ENCODE measurements around the gene MGLL. TPM values are rescaled to one million over a fixed set of nuclear protein-coding genes. Genes with fewer than 3 reads are reported as not detected.

Gene MGLL
- total and polyA plus RNA-seq, 8 donors = 3.3 to 11.4 (median 6.6) TPM

DNA sequence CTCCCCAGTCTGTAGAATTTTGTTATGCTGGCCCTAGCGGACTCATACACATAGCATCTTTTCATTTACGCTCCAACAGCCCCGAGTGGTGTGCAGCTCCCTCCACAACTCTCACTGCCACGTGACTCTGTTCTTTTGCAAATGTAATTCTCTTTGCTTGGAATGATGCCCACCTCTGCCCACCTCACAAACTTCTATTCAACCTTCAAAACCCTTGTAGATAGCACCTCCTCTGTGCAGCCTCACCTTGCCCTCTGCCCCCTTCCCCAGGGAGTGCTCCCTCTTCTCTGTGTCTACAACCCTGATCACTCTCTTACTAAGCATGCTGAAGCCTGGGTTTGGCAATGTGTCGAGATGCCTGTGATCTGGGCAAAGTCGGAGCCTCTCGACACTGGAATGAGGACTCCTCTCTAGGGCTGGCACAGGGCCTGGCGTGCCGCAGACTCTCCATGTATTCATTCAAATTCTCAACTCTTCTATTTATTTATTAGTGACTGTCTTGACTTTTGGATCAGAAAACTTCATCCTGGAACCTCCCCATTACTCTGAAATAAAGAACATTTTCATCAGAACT is 73.5 kb downstream of the MGLL start:
- FAIRE-seq = no peak
- intact Hi-C loops (cut with DNase I) = no loop called here
- 91 to 96% methylated on average over 9 of the region's 9 CpGs for WGBS, 2 donors
- H3K9me3 ChIP-seq = no peaks in the 10 kb centered on the region
- H3K27me3 ChIP-seq = no peaks in the 10 kb centered on the region
- TF ChIP-seq, protein P1, sequence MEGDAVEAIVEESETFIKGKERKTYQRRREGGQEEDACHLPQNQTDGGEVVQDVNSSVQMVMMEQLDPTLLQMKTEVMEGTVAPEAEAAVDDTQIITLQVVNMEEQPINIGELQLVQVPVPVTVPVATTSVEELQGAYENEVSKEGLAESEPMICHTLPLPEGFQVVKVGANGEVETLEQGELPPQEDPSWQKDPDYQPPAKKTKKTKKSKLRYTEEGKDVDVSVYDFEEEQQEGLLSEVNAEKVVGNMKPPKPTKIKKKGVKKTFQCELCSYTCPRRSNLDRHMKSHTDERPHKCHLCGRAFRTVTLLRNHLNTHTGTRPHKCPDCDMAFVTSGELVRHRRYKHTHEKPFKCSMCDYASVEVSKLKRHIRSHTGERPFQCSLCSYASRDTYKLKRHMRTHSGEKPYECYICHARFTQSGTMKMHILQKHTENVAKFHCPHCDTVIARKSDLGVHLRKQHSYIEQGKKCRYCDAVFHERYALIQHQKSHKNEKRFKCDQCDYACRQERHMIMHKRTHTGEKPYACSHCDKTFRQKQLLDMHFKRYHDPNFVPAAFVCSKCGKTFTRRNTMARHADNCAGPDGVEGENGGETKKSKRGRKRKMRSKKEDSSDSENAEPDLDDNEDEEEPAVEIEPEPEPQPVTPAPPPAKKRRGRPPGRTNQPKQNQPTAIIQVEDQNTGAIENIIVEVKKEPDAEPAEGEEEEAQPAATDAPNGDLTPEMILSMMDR (IDR thresholded peaks at IDR 0.05) = no peak
- H3K27ac ChIP-seq = no peak overlapping the region
- no peak overlapping the region for H3K4me3 ChIP-seq
- no peak for ATAC-seq
- no peaks in the 10 kb centered on the region for H3K36me3 ChIP-seq
- peaks cover 0 to 11% (median 8%) of the 10 kb centered on the region in 3 donors for H3K4me1 ChIP-seq
- DNase-seq = no peak

DNA sequence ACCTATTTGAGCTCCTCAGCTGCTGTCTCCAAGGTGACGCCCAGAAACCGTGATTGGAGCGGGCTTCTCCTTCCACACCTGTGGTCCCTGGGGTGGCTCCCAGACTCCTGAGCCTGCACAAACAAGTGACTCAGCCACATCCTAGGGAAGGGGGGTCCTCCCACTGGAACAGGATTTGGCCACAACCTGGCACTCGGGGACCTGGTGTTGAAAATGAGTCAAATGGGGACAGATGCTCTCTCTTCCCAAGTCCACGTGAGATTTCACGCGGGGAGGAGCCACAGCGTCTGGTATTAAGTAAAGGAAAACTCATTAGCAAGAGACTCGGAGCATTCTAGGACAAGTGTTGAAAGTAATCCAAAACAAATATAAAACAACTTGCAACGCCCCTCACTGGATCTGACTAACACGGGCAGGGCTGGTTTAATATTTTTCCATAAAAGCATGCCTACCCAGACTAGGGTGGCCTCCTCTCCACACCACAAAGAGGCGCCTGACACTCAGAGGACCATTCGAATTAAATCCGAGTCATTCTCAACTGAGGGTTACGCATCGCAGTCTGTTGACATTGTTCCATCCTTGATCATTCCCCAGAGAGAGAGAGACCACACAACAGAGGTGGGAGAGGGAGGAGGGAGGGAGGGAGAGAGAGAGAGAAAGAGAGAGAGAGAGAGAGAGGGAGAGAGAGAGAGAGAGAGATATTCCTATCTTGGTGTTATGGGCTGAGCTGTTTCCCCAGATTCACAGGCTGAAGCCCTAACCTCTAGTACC is 74.4 kb downstream of the MGLL start:
- ATAC-seq (peak; percentile 80 to 87 (median 84)), FAIRE-seq (no peak), DNase-seq (peak in 5 of 6 donors; percentile 62 to 92 (median 75))
- Histone ChIP-seq H3K9me3 (no peaks in the 10 kb centered on the region), H3K4me1 (peaks cover 0 to 11% (median 8%) of the 10 kb centered on the region in 3 donors), H3K4me3 (no peak overlapping the region), H3K27ac (peak overlapping the region in 1 of 4 donors; percentile 33), H3K27me3 (no peaks in the 10 kb centered on the region), H3K36me3 (no peaks in the 10 kb centered on the region)
- 22 to 25% methylated on average over 16 of the region's 16 CpGs for WGBS, 2 donors
- TF ChIP-seq, protein P1 (IDR thresholded peaks at IDR 0.05) = no peak
- intact Hi-C loops (cut with DNase I) = no loop called here

DNA sequence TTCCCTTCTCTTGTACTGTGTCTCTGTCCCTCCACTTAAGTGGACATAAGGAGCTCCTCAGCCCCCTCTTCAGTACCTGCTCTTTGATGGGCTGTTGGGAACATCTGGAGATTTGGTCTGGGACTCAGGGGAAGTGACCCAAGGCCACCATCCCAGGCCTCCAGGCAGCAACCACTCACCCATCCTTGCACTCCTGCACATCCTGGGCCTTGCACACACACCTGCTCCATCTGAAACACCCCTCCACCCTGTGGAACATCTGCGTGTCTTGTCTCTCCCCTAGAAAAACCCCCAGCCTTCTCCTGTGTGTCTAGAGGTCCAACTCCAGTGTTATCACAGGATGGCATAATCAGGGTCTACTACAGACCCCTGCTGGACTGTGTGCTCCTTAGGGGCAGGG is 75.2 kb downstream of the MGLL start:
- Histone ChIP-seq H3K4me3 (no peak overlapping the region), H3K27ac (no peak overlapping the region), H3K27me3 (no peaks in the 10 kb centered on the region), H3K36me3 (no peaks in the 10 kb centered on the region), H3K4me1 (peaks cover 0 to 11% (median 8%) of the 10 kb centered on the region in 3 donors), H3K9me3 (no peaks in the 10 kb centered on the region)
- DNase-seq (no peak), ATAC-seq (no peak), FAIRE-seq (no peak)
- WGBS, 2 donors = 87 to 89% methylated on average over 1 of the region's 1 CpG
- TF ChIP-seq, protein P1 (IDR thresholded peaks at IDR 0.05) = no peak
- intact Hi-C loops (cut with DNase I) = no loop called here

DNA sequence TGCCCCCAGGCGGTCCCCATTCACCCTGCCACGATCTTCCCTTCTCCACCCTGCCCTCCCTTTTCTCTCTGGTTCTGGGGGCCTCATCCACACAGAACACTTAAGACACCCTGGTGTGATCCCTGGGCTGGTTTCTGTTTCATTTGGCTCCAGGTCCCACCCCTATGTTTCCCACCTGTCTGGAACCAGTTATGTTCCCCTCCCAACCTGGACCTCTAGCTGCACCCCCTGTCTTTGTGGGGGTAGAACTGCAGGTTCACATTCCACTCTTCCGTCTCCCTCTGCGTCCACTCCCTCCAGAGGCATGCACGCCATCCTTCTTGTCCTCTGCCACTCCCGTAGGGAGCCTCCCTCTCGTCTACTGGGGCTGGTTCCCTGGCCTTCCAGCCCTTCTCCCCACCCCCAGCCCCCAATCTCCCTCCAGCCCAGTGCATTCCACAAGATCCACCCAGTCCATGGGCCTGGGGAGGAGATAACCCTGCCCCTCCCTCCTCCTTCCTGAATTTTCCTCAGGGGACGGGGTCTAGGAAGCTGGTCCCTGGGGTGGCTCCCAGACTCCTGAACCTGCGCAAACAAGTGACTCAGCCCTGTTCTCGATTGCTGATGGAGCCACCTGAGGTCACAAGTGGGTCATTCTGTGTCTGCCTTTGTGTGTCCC is 75.8 kb downstream of the MGLL start:
- no peak for FAIRE-seq
- no peaks in the 10 kb centered on the region for H3K36me3 ChIP-seq
- ATAC-seq = peak in 3 of 4 donors; percentile 6 to 18 (median 16)
- 82 to 83% methylated on average over 10 of the region's 10 CpGs for WGBS, 2 donors
- TF ChIP-seq, protein P1 (IDR thresholded peaks at IDR 0.05) = no peak
- H3K4me3 ChIP-seq = no peak overlapping the region
- H3K27ac ChIP-seq = no peak overlapping the region
- peaks cover 0 to 11% (median 8%) of the 10 kb centered on the region in 3 donors for H3K4me1 ChIP-seq
- H3K27me3 ChIP-seq = no peaks in the 10 kb centered on the region
- H3K9me3 ChIP-seq = no peaks in the 10 kb centered on the region
- intact Hi-C loops (cut with DNase I) = no loop called here
- no peak for DNase-seq

Measured in pancreas (tissue), 10 donors.